Uterus (tissue), 4 donors: Measurements from ENCODE around the gene SMNDC1. TPM values are rescaled to one million over a fixed set of nuclear protein-coding genes. Genes with fewer than 3 reads are reported as not detected.
A peak's percentile ranks its signal among the peaks of the same experiment; 100 is the strongest.

Source experiments
- DNase-seq, 2 donors: peaks; one replicate each; pipeline ENCODE4 v3.0.0-alpha.2; 2019 to 2020
- H3K27ac ChIP-seq, 2 donors: fragments of 200-600 bp; sonication (generic); 1 replicate in 1 of 2; 2 replicates in 1 of 2; pipeline ENCODE4 v1.5.1; 2016 to 2018
- H3K27me3 ChIP-seq, 2 donors: fragments of 200-600 bp; sonication (generic); one replicate each; pipeline ENCODE4 v1.5.1; 2018 to 2019; ENCODE audit warnings: control low read depth in 1 of 2
- H3K36me3 ChIP-seq, 2 donors: fragments of 200-600 bp; sonication (generic); one replicate each; pipeline ENCODE4 v1.5.1; 2019; ENCODE audit warnings: control low read depth in 1 of 2
- H3K4me1 ChIP-seq, 2 donors: fragments of 200-600 bp; sonication (generic); one replicate each; pipeline ENCODE4 v1.5.1; 2018 to 2019; ENCODE audit warnings: control low read depth in 1 of 2
- H3K4me3 ChIP-seq, 2 donors: fragments of 200-600 bp; sonication (generic); 1 replicate in 1 of 2; 2 replicates in 1 of 2; pipeline ENCODE4 v1.5.1; 2018 to 2019; ENCODE audit warnings: mild to moderate bottlenecking in 1 of 2
- H3K9me3 ChIP-seq, 2 donors: fragments of 200-600 bp; sonication (generic); one replicate each; pipeline ENCODE4 v1.5.1; 2019; ENCODE audit warnings: control low read depth in 1 of 2
- POLR2A ChIP-seq, 2 donors: fragments of 450-650 bp; IDR thresholded peaks; one replicate each; pipeline ENCODE4 v1.6.1; 2016; ENCODE audit warnings: antibody characterized with exemption in 2 of 2, mild to moderate bottlenecking in 1 of 2, moderate library complexity in 1 of 2
- intact Hi-C: fragments of 100-400 bp; cut with DNase I; formaldehyde crosslinking; loops from one replicate; pipeline ENCODE4 v1.15.1; 2023; ENCODE audit warnings: low total_unique reads
- total RNA-seq, 4 donors: library from RNA; depleted of rRNA in 3 of 4; stranded (reverse); fragments of >200 nt in 3 of 4; gene quantifications; one replicate each; pipeline versions ENCODE4 v1.1.0 to v1.2.4, GENCODE V29; 2014 to 2023
- TF ChIP-seq, protein P1 (sequence below), 4 experiments: fragments of 200-600 bp in 2 of 4; fragments of 450-650 bp in 2 of 4; sonication (generic) in 2 of 4; IDR thresholded peaks; one replicate each; pipeline ENCODE4 v1.5.1; 2016 to 2019; ENCODE audit warnings: antibody characterized with exemption in 4 of 4, mild to moderate bottlenecking in 2 of 4, moderate library complexity in 1 of 4
- donor health status: DM: yes; HTN: yes; CAD: no.

The SMNDC1 gene
- total RNA-seq, 4 donors from 2014 or later, result 14.6 to 41.2 (median 18.3) TPM

DNA sequence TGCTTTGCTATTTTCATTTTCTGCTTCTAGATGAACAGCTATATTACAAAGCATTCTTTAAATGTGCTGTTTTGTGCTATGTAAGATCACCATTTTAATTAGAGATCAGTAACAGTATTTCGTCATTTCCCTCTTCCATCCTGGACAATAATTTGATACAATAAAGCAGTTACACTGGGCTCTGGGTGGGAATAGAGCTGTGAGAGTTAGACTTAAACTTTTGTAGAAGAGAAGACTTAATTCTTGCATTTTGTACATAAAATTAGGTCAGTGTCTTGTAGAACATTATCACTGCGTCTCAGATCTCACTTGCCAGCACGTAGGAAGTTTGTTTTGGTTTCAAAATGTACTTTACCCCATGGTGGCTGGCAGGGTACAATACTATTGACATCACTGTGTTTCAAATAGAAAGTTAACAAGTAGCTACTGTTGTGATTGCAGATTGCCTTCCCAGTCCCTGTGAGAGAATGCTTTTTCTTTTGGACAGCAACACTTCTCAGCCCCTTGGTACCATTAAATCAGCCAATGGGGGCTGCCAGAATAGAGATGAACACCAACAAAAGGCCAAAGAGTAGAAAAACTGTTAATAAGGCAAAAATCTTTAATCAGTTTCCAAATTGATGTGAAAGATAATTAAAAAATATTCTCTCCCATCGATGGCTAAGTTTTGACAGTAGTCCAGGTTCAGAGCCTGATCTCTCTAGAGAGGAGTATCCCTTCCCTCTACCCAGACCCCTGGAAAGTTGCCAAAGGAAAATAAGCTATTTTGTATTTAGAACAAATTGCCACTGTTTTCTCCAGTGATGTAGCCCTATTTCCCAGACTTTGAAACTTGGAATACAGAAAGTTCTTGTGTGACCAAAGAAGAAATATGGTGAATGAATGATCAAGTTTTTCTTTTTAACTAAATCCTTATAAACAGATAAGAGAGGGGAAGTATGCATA is 35.1 kb downstream of the SMNDC1 start:
- H3K36me3 ChIP-seq, result no peaks in the 10 kb centered on the region
- no peak for DNase-seq
- TF ChIP-seq POLR2A (IDR thresholded peaks at IDR 0.05), result no peak
- TF ChIP-seq, protein P1, sequence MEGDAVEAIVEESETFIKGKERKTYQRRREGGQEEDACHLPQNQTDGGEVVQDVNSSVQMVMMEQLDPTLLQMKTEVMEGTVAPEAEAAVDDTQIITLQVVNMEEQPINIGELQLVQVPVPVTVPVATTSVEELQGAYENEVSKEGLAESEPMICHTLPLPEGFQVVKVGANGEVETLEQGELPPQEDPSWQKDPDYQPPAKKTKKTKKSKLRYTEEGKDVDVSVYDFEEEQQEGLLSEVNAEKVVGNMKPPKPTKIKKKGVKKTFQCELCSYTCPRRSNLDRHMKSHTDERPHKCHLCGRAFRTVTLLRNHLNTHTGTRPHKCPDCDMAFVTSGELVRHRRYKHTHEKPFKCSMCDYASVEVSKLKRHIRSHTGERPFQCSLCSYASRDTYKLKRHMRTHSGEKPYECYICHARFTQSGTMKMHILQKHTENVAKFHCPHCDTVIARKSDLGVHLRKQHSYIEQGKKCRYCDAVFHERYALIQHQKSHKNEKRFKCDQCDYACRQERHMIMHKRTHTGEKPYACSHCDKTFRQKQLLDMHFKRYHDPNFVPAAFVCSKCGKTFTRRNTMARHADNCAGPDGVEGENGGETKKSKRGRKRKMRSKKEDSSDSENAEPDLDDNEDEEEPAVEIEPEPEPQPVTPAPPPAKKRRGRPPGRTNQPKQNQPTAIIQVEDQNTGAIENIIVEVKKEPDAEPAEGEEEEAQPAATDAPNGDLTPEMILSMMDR (IDR thresholded peaks at IDR 0.05), result no peak
- H3K27me3 ChIP-seq, result no peaks in the 10 kb centered on the region
- intact Hi-C loops, result loop anchor here (10.0 kb wide), 1 partner anchor 125 kb away; no protein-coding TSS in a partner anchor
- H3K4me1 ChIP-seq, result peaks cover 7 to 11% of the 10 kb centered on the region in 2 donors
- H3K27ac ChIP-seq, result peak overlapping the region; percentile 48 to 71
- no peak overlapping the region for H3K4me3 ChIP-seq
- no peaks in the 10 kb centered on the region for H3K9me3 ChIP-seq

DNA sequence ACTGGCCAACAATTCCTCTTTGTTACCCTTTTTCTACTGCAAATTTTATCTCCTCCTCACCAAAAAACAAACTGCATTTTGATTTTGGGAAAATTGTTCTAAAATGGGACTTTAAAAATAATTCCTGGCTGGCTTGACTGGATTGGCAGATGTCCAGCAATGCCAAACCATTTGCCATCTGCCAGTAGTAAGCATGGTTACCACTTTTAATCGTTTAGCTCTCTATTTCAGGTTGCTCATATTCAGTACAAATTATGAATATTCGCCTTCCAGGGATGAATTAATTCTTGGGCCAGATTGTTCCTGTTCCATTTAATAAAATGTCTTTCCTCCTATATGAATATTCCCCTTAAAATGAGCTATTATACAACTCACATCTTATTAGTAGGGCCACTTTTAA is 35.7 kb downstream of the SMNDC1 start:
- Histone ChIP-seq H3K27ac (peak overlapping the region; percentile 48 to 71), H3K9me3 (no peaks in the 10 kb centered on the region), H3K27me3 (no peaks in the 10 kb centered on the region), H3K36me3 (no peaks in the 10 kb centered on the region), H3K4me1 (peaks cover 7 to 11% of the 10 kb centered on the region in 2 donors), H3K4me3 (no peak overlapping the region)
- DNase-seq, result no peak
- intact Hi-C loops, result no loop called here
- no peak for TF ChIP-seq POLR2A (IDR thresholded peaks at IDR 0.05)

DNA sequence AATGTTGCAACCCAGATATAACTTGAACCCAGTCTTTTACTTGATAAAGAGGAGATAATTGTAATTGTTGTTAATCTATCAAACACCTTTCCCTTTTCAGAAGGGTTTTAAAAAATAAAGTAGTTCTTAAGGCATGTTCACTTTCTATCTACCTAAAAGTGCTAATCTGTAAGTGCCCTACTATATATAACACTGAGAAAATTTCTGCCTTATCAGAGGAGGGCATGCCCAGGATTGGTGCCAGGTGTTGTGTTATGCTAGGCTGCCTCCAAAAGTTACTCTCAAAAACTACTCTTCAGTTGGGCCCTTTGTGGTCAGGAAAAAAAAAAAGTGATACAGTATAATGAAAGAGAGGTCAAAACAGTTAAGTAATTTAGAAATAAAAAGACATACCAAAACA is 36.3 kb downstream of the SMNDC1 start:
- peaks cover 7 to 11% of the 10 kb centered on the region in 2 donors for H3K4me1 ChIP-seq
- no peaks in the 10 kb centered on the region for H3K36me3 ChIP-seq
- peak overlapping the region in 1 of 2 donors; percentile 71 for H3K27ac ChIP-seq
- no peak overlapping the region for H3K4me3 ChIP-seq
- intact Hi-C loops, result no loop called here
- H3K9me3 ChIP-seq, result no peaks in the 10 kb centered on the region
- TF ChIP-seq, protein P1 (IDR thresholded peaks at IDR 0.05), result no peak
- no peak for TF ChIP-seq POLR2A (IDR thresholded peaks at IDR 0.05)
- no peak for DNase-seq
- H3K27me3 ChIP-seq, result no peaks in the 10 kb centered on the region

DNA sequence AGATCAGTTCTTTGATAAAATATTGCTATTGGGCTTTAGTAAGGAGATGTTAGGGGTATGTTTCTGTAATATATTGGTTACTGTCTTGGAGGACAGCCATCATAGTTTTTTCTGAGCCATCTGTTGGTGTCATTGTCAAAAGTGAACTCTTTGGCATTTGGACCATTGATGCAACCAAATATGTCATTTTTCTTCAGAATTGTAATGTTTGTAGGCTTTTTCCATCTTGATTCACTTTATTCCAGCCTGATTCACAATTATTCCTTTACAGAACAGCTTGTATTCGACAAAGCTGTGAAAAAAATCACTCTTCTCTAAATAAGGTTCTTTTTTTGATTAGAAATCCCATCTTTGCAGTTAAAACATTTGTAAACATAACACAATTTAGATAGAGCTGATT is 37.4 kb downstream of the SMNDC1 start:
- DNase-seq, result no peak
- no peak overlapping the region for H3K27ac ChIP-seq
- H3K4me3 ChIP-seq, result no peak overlapping the region
- no peaks in the 10 kb centered on the region for H3K36me3 ChIP-seq
- TF ChIP-seq, protein P1 (IDR thresholded peaks at IDR 0.05), result no peak
- TF ChIP-seq POLR2A (IDR thresholded peaks at IDR 0.05), result no peak
- H3K9me3 ChIP-seq, result no peaks in the 10 kb centered on the region
- intact Hi-C loops, result no loop called here
- H3K4me1 ChIP-seq, result peaks cover 7 to 23% of the 10 kb centered on the region in 2 donors
- no peaks in the 10 kb centered on the region for H3K27me3 ChIP-seq

DNA sequence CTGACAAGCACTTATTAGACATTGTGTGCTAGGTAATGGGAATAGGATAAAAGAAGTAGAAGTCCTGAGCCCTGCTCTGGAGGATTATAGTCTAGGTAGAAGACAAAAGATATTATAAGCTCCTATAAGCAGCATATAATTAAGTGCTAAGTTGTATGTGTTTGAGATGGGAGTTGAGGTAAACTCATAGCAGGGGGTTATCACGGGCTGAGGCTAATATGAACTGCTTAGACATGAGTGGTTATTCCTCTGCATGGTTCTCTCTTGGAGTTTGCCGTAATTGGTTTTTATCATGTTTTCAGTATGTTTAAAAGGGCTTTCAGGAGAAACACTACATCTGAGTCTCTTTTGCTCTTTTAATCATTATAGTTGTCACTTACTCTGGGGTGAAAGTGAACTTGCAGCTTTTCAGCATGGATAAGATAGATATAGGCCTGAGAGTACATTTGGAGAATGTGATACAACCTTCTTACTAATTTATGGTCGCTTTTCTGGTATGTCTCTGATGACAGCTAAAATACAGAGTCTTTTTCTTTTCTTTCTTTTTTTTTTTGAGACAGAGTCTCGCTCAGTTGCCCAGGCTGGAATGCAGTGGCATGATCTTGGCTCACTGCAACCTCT is 39.0 kb downstream of the SMNDC1 start:
- TF ChIP-seq, protein P1 (IDR thresholded peaks at IDR 0.05), result no peak
- TF ChIP-seq POLR2A (IDR thresholded peaks at IDR 0.05), result no peak
- Histone ChIP-seq H3K36me3 (no peaks in the 10 kb centered on the region), H3K9me3 (no peaks in the 10 kb centered on the region), H3K27ac (no peak overlapping the region), H3K27me3 (no peaks in the 10 kb centered on the region), H3K4me1 (peaks cover 7 to 33% of the 10 kb centered on the region in 2 donors), H3K4me3 (no peak overlapping the region)
- DNase-seq, result no peak
- intact Hi-C loops, result no loop called here
